Measurements from ENCODE around the gene RFXAP. TPM values are rescaled to one million over a fixed set of nuclear protein-coding genes. Genes with fewer than 3 reads are reported as not detected.
A peak's percentile ranks its signal among the peaks of the same experiment; 100 is the strongest.

RFXAP gene
- total RNA-seq, 1 experiment from 2014 or later, result 4.4 TPM

DNA sequence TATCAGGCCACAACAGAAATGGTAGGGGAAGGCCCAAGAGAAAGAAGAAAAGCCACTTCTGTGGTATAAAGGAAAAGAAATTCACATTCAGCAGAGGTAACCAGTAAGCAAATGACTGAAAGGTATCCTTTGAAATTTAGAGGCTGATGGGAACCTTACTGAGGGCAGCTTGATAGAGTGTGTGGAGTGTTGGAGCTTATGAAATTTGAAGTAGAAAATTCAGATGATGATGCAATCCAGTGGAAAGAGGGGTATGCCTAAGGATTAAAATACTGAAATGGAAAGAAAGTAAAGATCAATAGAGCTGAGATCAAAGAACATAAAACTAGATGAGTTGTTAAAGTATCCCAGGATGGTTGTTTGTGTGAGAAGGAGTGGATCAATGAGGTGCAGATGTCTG is 42.8 kb upstream of the RFXAP start (continued):
- no peak for TF ChIP-seq FOSL1 (IDR thresholded peaks at IDR 0.05; ENCODE audit: low read depth)

DNA sequence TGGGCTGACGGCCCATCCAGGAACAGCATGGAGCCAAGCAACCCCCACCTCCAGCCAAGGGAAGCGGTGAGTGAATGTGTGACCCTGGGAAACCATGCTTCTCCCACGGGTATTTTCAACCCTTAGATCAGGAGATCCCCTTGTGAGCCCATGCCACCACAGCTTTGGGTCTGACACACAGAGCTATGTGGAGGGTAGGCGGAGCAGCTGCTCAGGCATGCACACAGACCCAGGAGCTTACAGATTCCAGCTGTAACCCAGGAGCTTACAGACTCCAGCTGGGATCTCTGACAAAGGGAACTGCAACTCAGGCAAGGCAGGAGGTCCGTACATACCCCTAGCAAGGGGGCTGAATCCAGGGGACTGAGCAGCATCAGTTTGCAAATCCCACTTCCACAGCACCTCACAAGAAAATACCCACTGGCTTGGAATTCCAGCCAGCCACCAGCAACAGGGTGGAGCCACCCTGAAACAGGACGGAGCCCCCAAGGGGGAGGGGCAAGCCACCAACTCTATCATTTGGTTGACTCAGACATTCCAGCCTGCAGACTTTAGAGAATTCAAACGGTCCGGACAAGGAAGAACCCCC is 40.8 kb upstream of the RFXAP start:
- RAD21 ChIA-PET (ENCODE audit: low non-redundant PET in 1 of 2, low total read pairs in 2 of 2, uncharacterized antibody in 2 of 2, unreplicated experiment in 2 of 2), result no interaction called here
- Histone ChIP-seq H3K9ac (ENCODE audit: low read length) (no peak overlapping the region), H3K36me3 (ENCODE audit: control insufficient read depth in 1 of 2, insufficient read depth in 2 of 2, low read length in 2 of 2) (no peaks in the 10 kb centered on the region), H2AFZ (ENCODE audit: low read depth, low read length, poor library complexity, severe bottlenecking) (no peak overlapping the region), H3K4me1 (ENCODE audit: control insufficient read depth in 1 of 2, insufficient read depth in 2 of 2, low read length in 2 of 2) (peaks cover 0 to 9% of the 10 kb centered on the region in 2 experiments; a peak in 1 of 4 replicates), H3K9me3 (ENCODE audit: control insufficient read depth in 1 of 2, insufficient read depth in 1 of 2, low read depth in 1 of 2, low read length in 2 of 2) (no peaks in the 10 kb centered on the region), H4K20me1 (ENCODE audit: insufficient read depth) (no peaks in the 10 kb centered on the region), H3K27ac (ENCODE audit: low read depth, low read length) (no peak overlapping the region), H3K4me3 (replicated peaks in 1 of 2; ENCODE audit: low read depth in 1 of 2, low read length in 2 of 2) (no peak overlapping the region), H3K9me2 (ENCODE audit: insufficient read depth) (no peaks in the 10 kb centered on the region), H3K27me3 (ENCODE audit: insufficient read depth, low read length) (no peaks in the 10 kb centered on the region), H3K4me2 (ENCODE audit: low read length) (peak overlapping the region; percentile 36), H3K79me2 (ENCODE audit: insufficient read depth, low read length) (no peaks in the 10 kb centered on the region)
- intact Hi-C loops (cut with micrococcal nuclease), result no loop called here
- TF ChIP-seq SIN3A (IDR thresholded peaks at IDR 0.05; ENCODE audit: low read depth) (no peak), RAD21 (IDR thresholded peaks at IDR 0.05; ENCODE audit: low read depth) (no peak)
- DNase-seq (ENCODE audit: low read depth, low spot score), result no peak
- BruUV-seq (replicated peaks), result no TSS peak
- ATAC-seq, result peak; percentile 69
- POLR2A ChIA-PET, result no interaction called here
- CTCF ChIA-PET, result no interaction called here

GRCh38 chr13:36783890-36784289 is 35.1 kb upstream of the RFXAP start:
- RAD21 ChIA-PET (ENCODE audit: low non-redundant PET in 1 of 2, low total read pairs in 2 of 2, uncharacterized antibody in 2 of 2, unreplicated experiment in 2 of 2), result no interaction called here
- TF ChIP-seq SRF (IDR thresholded peaks at IDR 0.05; ENCODE audit: low read depth), result no peak
- no peak for TF ChIP-seq ELF1 (IDR thresholded peaks at IDR 0.05; ENCODE audit: borderline replicate concordance, low read depth)
- TF ChIP-seq JUND (IDR thresholded peaks at IDR 0.05), result no peak
- TF ChIP-seq TCF7L2 (IDR thresholded peaks at IDR 0.05; ENCODE audit: borderline replicate concordance, extremely low read depth, insufficient read depth, insufficient read length), result no peak
- no peak for TF ChIP-seq POLR2A (IDR thresholded peaks at IDR 0.05; ENCODE audit: borderline replicate concordance, extremely low read depth, insufficient read depth, insufficient read length)
- no peak for TF ChIP-seq YY1 (IDR thresholded peaks at IDR 0.05; ENCODE audit: extremely low read depth, insufficient replicate concordance, low read depth, low read length)
- no peak for TF ChIP-seq EZH2 (IDR thresholded peaks at IDR 0.05)
- no peak for TF ChIP-seq POLR2AphosphoS5 (IDR thresholded peaks at IDR 0.05; ENCODE audit: low read depth, low read length)
- no peak for TF ChIP-seq SIN3A (IDR thresholded peaks at IDR 0.05; ENCODE audit: low read depth)
- no peak for TF ChIP-seq ZBTB33 (IDR thresholded peaks at IDR 0.05; ENCODE audit: extremely low read depth, insufficient replicate concordance, low read length)
- no peak for TF ChIP-seq MAX (IDR thresholded peaks at IDR 0.05)
- no peak for TF ChIP-seq REST (IDR thresholded peaks at IDR 0.05; ENCODE audit: low read depth)

More at GRCh38 chr13:36783890-36784289, 35.1 kb upstream of the RFXAP start:
- Histone ChIP-seq H3K79me2 (ENCODE audit: insufficient read depth, low read length) (no peaks in the 10 kb centered on the region), H3K4me3 (replicated peaks in 1 of 2; ENCODE audit: low read depth in 1 of 2, low read length in 2 of 2) (no peak overlapping the region), H3K27me3 (ENCODE audit: insufficient read depth, low read length) (no peaks in the 10 kb centered on the region), H3K4me1 (ENCODE audit: control insufficient read depth in 1 of 2, insufficient read depth in 2 of 2, low read length in 2 of 2) (peaks cover 0 to 8% of the 10 kb centered on the region in 2 experiments; a peak in 2 of 4 replicates), H3K9me3 (ENCODE audit: control insufficient read depth in 1 of 2, insufficient read depth in 1 of 2, low read depth in 1 of 2, low read length in 2 of 2) (no peaks in the 10 kb centered on the region), H3K9ac (ENCODE audit: low read length) (no peak overlapping the region), H3K9me2 (ENCODE audit: insufficient read depth) (no peaks in the 10 kb centered on the region), H2AFZ (ENCODE audit: low read depth, low read length, poor library complexity, severe bottlenecking) (no peak overlapping the region), H4K20me1 (ENCODE audit: insufficient read depth) (no peaks in the 10 kb centered on the region), H3K27ac (ENCODE audit: low read depth, low read length) (no peak overlapping the region), H3K4me2 (ENCODE audit: low read length) (no peak overlapping the region), H3K36me3 (ENCODE audit: control insufficient read depth in 1 of 2, insufficient read depth in 2 of 2, low read length in 2 of 2) (no peaks in the 10 kb centered on the region)
- intact Hi-C loops (cut with micrococcal nuclease), result no loop called here
- ChIA-PET CTCF (no interaction called here), POLR2A (no interaction called here)
- BruUV-seq (replicated peaks), result no TSS peak
- DNase-seq (ENCODE audit: low read depth, low spot score) (no peak), ATAC-seq (no peak)

Measured in HCT116 (cell line).